ENCODE results near the gene C6orf47.

Gene C6orf47

DNA sequence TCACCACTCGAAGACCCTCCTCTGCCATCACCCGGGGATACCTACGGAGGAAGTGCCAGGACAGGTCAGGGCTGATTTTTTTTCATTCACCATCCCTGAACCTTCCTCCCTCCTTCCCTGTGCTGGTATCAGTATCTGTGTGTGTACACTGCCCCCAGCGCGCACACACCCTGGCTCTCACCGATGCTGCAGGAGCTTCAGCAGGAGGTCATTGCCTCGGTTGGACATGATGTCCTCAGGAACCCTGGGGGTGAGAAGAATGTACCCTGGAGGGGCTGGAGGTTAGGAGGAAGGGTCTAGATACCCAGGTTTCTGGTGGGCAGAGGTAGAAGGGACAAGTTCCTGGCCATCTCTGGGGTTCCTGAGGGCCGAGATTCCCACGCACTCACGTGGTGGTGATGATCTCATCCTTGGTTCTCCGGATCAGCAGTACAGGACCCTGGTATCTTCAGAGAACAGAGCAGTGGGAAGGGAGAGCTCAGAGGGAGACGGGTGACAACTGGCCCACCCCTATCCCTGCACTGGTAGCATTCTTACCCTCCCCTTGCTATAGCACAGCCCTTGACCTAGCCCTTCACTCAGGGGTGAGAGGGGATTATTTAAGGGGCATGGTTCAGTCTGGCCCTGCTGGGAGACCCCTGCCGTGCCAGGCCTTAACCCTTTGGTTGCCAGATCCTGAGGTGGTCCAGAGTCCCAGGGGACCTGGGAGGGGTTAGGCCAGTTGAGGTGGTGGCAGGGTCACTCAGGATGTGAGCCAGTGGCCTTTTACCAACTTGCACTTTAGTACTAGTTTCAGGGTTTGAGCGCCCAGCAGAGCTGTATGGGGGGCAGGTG is 27.5 kb upstream of the C6orf47 start:
- DNase-seq (ENCODE audit: low spot score): no peak

DNA sequence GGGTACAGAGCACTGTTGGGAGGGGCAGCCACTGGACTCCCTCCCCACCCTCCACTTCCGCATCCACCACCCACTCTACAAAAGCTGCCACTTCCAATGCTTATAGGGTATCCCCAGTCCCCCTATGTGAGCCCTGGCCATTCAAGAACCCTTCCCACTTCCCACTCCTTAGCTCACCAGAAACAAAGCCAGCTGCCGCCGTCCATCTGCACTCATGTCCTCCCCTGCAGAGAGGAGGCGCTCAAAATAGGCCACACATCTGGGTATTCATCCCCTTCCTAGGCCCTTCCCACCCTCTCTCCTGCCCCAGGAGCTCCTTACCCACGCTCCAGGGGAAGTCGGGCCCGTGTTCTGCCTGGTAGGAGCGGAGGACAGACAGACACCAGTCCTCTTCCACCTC is 26.7 kb upstream of the C6orf47 start:
- DNase-seq (ENCODE audit: low spot score): no peak

- DNase-seq (ENCODE audit: low spot score): no peak
Measured at GRCh38 chr6:31686483-31686882, 25.9 kb upstream of the C6orf47 start.

GRCh38 chr6:31683591-31683990 is 23.0 kb upstream of the C6orf47 start:
- no peak for DNase-seq (ENCODE audit: low spot score)

GRCh38 chr6:31681135-31681671 is 20.6 kb upstream of the C6orf47 start:
- DNase-seq (ENCODE audit: low spot score): no peak

DNA sequence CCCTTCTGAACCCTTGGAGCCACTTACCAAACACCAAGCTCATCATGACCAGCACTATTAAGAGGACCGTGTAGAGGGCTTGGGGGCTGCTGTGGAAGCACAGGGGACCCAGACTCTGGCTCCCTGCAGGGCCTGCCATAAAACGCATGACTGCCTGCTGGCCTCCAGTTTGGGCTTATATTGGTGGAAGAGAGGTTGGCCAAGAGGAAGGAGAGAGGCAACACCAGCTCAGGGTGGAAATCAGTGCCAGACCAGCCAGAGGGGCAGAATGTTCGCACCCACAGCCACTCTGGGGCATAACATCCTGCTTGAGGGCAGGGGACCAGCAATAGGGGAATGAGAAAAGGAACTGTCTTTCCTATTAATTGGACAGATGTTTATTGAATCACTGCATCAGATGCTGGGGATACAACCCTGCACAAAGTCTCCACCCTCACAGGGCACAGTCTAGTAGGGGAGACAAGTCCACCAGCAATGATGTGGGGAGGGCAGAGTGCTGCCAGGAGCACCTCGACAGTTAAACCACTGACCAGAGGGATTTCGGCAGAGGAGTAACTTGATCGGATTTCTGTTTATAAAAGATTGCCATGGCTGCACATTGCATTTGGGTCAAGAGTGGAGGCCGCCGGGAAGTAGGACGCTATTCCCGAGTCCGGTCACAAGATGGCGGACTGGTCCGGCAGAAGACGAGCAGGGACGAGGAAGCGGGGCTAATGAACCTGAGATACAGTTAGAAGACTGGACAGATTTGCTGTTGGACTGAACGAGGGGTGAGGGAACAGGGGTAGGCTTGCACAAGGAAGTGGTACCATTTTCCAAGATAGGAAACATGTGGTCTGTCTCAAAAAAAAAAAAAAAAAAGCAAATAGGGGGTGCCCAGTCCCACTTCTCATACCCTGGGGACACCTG is 19.9 kb upstream of the C6orf47 start, which contains the start of gene LY6G5C:
TSS of gene LY6G5C (minus strand) at position 842 of the 909 bp plus-strand sequence. CDS start at position 148, 694 bp downstream.
- peak; percentile 85 for DNase-seq (ENCODE audit: low spot score)

- no peak for DNase-seq (ENCODE audit: low spot score)
Measured at GRCh38 chr6:31677955-31678354, 17.4 kb upstream of the C6orf47 start.

DNA sequence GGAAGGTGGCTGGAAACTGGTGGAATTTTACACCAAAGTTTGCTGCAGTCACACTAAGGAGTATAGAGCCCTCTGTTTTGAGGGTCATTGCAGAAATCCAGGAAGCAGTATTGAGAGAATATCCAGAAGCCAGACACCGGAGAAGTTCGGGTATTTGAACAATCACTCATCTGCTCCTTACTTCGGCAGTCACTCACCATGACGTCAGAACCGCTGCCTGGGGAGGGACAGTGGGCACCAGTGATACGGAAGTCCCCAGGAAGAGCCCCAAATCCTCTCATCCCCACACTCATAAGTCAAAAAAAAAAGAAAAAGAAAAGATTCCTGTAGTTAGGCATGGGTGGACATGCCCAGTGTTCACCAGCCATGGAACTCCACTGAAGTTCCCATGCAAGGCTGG is 16.3 kb upstream of the C6orf47 start:
- no peak for DNase-seq (ENCODE audit: low spot score)

- no peak for DNase-seq (ENCODE audit: low spot score)
Measured at GRCh38 chr6:31676322-31676903, 15.8 kb upstream of the C6orf47 start.

DNA sequence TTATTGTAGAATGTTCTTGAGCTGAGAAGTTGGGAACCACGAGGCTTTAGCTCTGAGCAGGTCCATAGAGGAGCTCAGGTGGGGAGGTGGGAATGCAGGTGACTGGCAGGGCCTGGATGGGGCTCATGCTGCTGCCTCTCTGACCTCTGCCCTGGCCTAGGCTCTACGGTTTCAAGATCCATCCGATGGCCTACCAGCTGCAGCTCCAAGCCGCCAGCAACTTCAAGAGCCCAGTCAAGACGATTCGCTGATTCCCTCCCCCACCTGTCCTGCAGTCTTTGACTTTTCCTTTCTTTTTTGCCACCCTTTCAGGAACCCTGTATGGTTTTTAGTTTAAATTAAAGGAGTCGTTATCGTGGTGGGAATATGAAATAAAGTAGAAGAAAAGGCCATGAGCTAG is 9.1 kb upstream of the C6orf47 start, which contains the start of gene LY6G5B:
TSS of gene LY6G5B (plus strand) at position 301 of the 400 bp plus-strand sequence. CDS start 975 bp downstream, outside the sequence.
- DNase-seq (ENCODE audit: low spot score): no peak

DNA sequence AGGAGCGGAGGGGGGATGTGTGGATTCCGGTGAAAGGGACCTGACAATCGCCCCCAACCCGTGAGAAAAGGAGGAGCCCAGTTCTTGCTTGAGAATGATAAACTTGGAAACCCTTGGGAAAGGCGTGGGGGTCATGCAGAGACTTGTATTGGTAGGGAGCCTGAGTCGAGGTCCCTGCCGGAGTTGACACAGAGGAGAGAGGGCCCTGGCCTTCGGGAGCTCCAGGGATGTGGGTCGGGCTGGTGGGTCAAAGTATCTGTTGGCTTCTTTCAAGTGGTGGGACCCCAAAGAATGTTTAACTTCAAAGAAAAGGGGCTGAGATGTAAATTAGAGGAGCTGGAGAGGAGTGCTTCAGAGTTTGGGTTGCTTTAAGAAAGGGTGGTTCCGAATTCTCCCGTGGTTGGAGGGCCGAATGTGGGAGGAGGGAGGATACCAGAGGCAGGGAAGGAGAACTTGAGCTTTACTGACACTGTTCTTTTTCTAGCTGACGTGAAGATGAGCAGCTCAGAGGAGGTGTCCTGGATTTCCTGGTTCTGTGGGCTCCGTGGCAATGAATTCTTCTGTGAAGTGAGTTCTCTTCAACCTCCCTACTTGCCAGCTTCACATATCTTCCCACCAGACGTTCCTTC is 5.9 kb upstream of the C6orf47 start:
- DNase-seq (ENCODE audit: low spot score): no peak

DNA sequence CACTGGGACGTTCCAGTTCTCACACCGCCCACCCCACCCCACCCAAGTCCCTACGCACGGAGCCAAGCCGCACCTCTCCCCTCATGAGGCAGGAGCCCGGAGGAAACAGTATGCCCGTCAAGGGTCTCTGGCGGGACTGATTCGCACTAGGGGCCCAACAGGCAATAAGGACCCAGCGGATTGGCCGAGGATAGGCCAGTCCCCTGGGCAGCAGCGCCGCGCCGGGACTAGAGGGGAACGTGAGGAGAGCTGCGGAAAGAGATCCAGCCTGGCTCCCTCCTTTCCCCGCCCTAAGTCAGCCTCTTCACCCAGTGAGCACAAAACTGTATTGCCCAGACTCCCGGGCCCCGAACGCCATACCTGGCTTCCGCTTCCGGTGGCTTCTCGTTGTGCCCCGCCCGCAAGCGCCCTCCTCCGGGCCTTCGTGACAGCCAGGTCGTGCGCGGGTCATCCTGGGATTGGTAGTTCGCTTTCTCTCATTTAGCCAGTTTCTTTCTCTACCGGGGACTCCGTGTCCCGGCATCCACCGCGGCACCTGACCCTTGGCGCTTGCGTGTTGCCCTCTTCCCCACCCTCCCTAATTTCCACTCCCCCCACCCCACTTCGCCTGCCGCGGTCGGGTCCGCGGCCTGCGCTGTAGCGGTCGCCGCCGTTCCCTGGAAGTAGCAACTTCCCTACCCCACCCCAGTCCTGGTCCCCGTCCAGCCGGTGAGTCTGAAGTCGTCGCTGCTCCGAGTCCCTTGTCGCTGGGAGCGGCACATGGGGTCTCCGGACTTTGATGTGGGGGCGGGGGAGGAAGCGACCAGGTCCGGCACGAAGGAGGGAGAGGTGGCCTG is 5.1 kb upstream of the C6orf47 start, which contains the start of gene CSNK2B:
TSS of gene CSNK2B (plus strand) at position 580 of the 836 bp plus-strand sequence. CDS start 752 bp downstream, outside the sequence.
- DNase-seq (ENCODE audit: low spot score): peak; percentile 99

DNA sequence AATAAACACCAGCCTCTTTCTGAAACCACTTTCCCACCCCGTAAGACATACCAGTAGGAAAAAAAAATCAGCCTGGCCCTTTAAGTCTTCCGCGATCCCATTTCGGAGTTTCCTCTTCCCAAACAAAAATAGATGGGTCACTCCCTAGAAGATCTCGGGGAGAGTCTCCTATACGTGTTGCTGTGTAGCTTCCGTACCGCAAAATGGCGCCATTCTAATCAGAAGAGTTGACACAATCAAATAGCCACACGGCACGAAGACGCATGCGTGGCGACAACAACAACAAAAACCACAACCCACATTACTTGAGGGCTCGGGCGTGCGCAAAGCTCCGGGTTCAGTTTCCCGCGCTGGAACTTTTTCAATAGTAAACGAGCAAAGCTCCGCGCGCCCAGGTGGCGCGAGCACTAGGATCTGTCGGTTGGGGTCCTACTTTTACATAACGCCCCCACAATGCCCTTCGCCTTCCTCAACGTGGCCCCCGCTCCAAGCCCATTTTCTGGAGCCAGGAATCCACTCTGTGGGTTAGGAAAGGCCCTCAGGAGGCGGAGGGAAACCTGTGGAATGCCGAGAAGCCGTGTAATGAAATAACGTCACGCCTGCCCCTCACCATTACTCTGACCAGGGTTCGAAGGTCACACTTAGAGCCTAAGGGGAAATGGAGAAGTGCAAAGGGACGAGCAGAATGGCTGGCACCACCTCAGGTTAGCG is 4.4 kb upstream of the C6orf47 start, which contains the start of gene GPANK1:
TSS of gene GPANK1 (minus strand) at position 208 of the 711 bp plus-strand sequence. CDS start 519 bp downstream, outside the sequence.
- DNase-seq (ENCODE audit: low spot score): peak; percentile 94

DNA sequence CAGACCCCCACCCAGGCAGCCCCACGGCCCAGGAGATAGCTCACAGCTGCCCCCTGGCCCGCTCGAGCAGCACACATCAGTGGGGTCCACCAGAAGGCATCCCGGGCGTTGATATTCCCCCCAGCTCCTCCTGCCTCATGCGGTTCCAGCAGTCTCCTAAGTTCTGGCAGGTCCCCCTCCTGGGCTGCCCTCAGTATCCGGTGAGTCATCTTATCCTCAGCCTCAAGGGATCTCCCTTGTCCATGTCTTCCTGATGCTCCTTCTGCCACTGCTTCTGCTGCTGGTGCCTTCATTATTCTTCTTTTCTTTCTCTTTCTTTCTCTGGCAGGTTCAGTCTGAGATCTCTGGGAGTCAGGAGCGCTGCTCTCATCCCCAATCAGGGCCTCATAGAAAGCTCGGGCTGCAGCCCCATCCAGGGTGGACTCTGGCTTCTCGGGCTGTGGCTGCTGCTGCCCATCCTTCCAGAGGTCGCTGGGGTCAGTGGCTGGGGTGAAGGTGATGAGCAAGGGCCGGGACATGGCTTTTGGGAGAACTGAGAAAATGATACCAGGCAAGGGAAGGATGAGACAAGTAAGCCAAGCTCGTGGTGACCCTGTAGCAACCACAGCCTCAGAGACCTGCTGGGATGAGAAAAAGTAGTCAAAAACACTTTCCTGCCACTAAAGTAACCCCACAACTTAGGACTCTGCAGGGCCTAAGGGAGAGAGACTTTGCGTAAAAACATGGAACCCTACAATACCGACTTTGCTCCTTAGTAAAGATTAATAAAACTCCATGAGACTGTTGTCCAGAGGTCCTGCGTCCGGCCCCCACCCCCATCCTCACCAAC is 3.6 kb upstream of the C6orf47 start:
- peak; percentile 78 for DNase-seq (ENCODE audit: low spot score)

DNA sequence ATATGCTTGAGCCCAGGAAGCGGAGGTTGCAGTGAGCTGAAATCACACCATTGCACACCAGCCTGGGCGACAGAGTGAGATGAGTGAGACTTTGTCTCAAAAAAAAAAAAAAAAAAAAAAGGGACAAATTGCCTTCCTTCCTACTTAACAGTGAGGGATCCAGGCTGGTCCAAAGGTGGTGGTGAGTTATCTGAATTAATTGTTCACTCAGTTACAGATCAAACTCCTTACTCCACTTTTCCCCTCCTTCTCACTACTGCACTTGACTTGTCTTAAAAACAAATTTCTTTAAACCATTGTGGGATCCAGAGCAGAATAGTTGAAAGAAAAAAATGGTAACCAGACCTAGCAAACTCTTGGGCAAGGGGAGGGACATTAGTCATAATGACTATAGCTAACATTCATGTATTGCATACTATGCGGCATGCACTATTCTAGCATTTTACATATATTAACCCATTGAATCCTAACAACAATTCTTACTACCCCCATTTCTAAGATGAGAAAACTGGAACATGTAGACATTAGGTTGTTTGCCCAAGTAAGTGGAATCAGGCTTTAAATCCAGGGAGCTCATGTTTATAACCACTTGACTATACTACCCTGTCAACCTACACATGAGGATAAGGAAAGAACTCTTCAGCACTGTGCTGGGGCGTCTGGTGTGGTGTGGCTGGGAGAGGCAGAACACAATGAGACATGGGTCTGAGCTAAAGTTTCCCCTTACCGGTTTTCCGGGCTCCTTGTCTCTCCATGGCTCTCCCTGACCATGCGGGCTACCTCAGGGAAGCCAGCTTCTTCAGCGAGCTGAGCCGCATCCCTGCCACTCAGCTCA is 2.8 kb upstream of the C6orf47 start:
- no peak for DNase-seq (ENCODE audit: low spot score)

- no peak for DNase-seq (ENCODE audit: low spot score)
Measured at GRCh38 chr6:31662124-31662723, 1.6 kb upstream of the C6orf47 start.
